Measurements from ENCODE around the gene PCDHB11.
A peak's percentile ranks its signal among the peaks of the same experiment; 100 is the strongest.
"Not testable (repeated sequence)": the region's sequence is repeated elsewhere in the genome, so short reads cannot be mapped to it uniquely, and the experiment has no call there.

The PCDHB11 gene

GRCh38 chr5:141188682-141189081 lies 10.7 kb upstream of the PCDHB11 start:
- not testable (repeated sequence) for DNase-seq

GRCh38 chr5:141189131-141189530 lies 10.3 kb upstream of the PCDHB11 start:
- DNase-seq: not testable (repeated sequence)

- DNase-seq: peak; percentile 47 to 49
These were observed 7.2 kb upstream of the PCDHB11 start, which contains the start of gene PCDHB10 for GRCh38 chr5:141192110-141192725. PCDHB10 (plus strand) TSS chr5:141192353; CDS start chr5:141192553, 200 bp downstream.

GRCh38 chr5:141194332-141194731 lies 5.1 kb upstream of the PCDHB11 start:
- DNase-seq: not testable (repeated sequence)

GRCh38 chr5:141196363-141196762 lies 3.1 kb upstream of the PCDHB11 start:
- DNase-seq: no peak

GRCh38 chr5:141201126-141201525 lies 1.7 kb downstream of the PCDHB11 start:
- DNase-seq: not testable (repeated sequence)

- DNase-seq: not testable (repeated sequence)
These were observed 2.2 kb downstream of the PCDHB11 start for GRCh38 chr5:141201646-141202045.

- no peak for DNase-seq
These were observed 9.1 kb downstream of the PCDHB11 start, which contains the start of gene PCDHB12 for GRCh38 chr5:141208478-141208877. PCDHB12 (plus strand) TSS chr5:141208719; CDS start chr5:141208908, 189 bp downstream.

- DNase-seq: not testable (repeated sequence)
These were observed 10.9 kb downstream of the PCDHB11 start for GRCh38 chr5:141210281-141210680.

GRCh38 chr5:141210849-141211248 lies 11.4 kb downstream of the PCDHB11 start:
- not testable (repeated sequence) for DNase-seq

GRCh38 chr5:141213656-141214339 lies 14.4 kb downstream of the PCDHB11 start, which contains the start of gene PCDHB13:
PCDHB13 (plus strand) TSS chr5:141213919; CDS start chr5:141214124, 205 bp downstream.
- not testable (repeated sequence) for DNase-seq

GRCh38 chr5:141214583-141214982 lies 15.2 kb downstream of the PCDHB11 start:
- not testable (repeated sequence) for DNase-seq

GRCh38 chr5:141215504-141215903 lies 16.1 kb downstream of the PCDHB11 start:
- DNase-seq: not testable (repeated sequence)

GRCh38 chr5:141216035-141216434 lies 16.6 kb downstream of the PCDHB11 start:
- not testable (repeated sequence) for DNase-seq

- DNase-seq: peak; percentile 3
These were observed 23.8 kb downstream of the PCDHB11 start, which contains the start of gene PCDHB14 for GRCh38 chr5:141223112-141223783. PCDHB14 (plus strand) TSS chr5:141223343; CDS start chr5:141223506, 163 bp downstream.

GRCh38 chr5:141224844-141225243 lies 25.4 kb downstream of the PCDHB11 start:
- DNase-seq: not testable (repeated sequence)

GRCh38 chr5:141225421-141225820 lies 26.0 kb downstream of the PCDHB11 start:
- DNase-seq: not testable (repeated sequence)

GRCh38 chr5:141234109-141234667 lies 34.8 kb downstream of the PCDHB11 start:
- DNase-seq: no peak

GRCh38 chr5:141235922-141236321 lies 36.5 kb downstream of the PCDHB11 start:
- not testable (repeated sequence) for DNase-seq

- no peak for DNase-seq
These were observed 37.3 kb downstream of the PCDHB11 start for GRCh38 chr5:141236516-141237313.

- no peak for DNase-seq
These were observed 42.1 kb downstream of the PCDHB11 start for GRCh38 chr5:141241496-141241895.

- no peak for DNase-seq
These were observed 45.9 kb downstream of the PCDHB11 start, which contains the start of gene PCDHB15 for GRCh38 chr5:141245250-141245717. PCDHB15 (plus strand) TSS chr5:141245395; CDS start chr5:141245579, 184 bp downstream.
